Skeletal muscle cell (primary cell): ENCODE results near the gene CENPV.
"Not testable (repeated sequence)": the region's sequence is repeated elsewhere in the genome, so short reads cannot be mapped to it uniquely, and the experiment has no call there.

ENCODE experiments used
- DNase-seq: peaks from one replicate; pipeline ENCODE4 v3.0.0-alpha.2; 2010; ENCODE audit warnings: low read depth
- H3K4me3 ChIP-seq: 2 replicates; pipeline ENCODE4 v1.5.1; 2011; ENCODE audit warnings: low read depth, mild to moderate bottlenecking, control low read depth, low read length, moderate library complexity

Gene CENPV

GRCh38 chr17:16353317-16354174 lies at the start of gene CENPV:
Gene CENPV, minus strand, starts transcription at chr17:16353469. Its CDS starts 33 bp downstream, at chr17:16353436.
- DNase-seq = no peak
- H3K4me3 ChIP-seq = peak within 1 kb of the TSS; percentile 75

- no peak overlapping the region for H3K4me3 ChIP-seq
- no peak for DNase-seq
These were observed 45.3 kb upstream of the CENPV start for GRCh38 chr17:16398270-16399267.

- DNase-seq, H3K4me3 ChIP-seq: not testable (repeated sequence)
These were observed 43.4 kb upstream of the CENPV start for GRCh38 chr17:16396693-16397092.

- not testable (repeated sequence) for H3K4me3 ChIP-seq, DNase-seq
These were observed 42.6 kb upstream of the CENPV start for GRCh38 chr17:16395887-16396286.

GRCh38 chr17:16392491-16392890 lies 39.2 kb upstream of the CENPV start:
- DNase-seq, H3K4me3 ChIP-seq: not testable (repeated sequence)

GRCh38 chr17:16391451-16391850 lies 38.2 kb upstream of the CENPV start:
- no peak for DNase-seq
- no peak overlapping the region for H3K4me3 ChIP-seq

GRCh38 chr17:16386126-16386507 lies 32.8 kb upstream of the CENPV start:
- H3K4me3 ChIP-seq = not testable (repeated sequence)

GRCh38 chr17:16384557-16384956 lies 31.3 kb upstream of the CENPV start:
- no peak overlapping the region for H3K4me3 ChIP-seq
- no peak for DNase-seq

More at GRCh38 chr17:16386126-16386507, 32.8 kb upstream of the CENPV start:
- not testable (repeated sequence) for DNase-seq

- no peak overlapping the region for H3K4me3 ChIP-seq
- DNase-seq = no peak
These were observed 30.6 kb upstream of the CENPV start for GRCh38 chr17:16383772-16384287.

- no peak for DNase-seq
- no peak overlapping the region for H3K4me3 ChIP-seq
These were observed 29.9 kb upstream of the CENPV start for GRCh38 chr17:16383216-16383615.

- no peak for DNase-seq
- H3K4me3 ChIP-seq = peak overlapping the region; percentile 89
These were observed 28.2 kb upstream of the CENPV start for GRCh38 chr17:16381496-16381820.

- DNase-seq = peak; percentile 97
- peak within 1 kb of the TSS; percentile 89 for H3K4me3 ChIP-seq
These were observed 27.6 kb upstream of the CENPV start, which contains the start of gene UBB for GRCh38 chr17:16380640-16381495. Gene UBB, plus strand, starts transcription at chr17:16381091. Its CDS starts 817 bp downstream, at chr17:16381908.

GRCh38 chr17:16379654-16380053 lies 26.4 kb upstream of the CENPV start:
- DNase-seq = no peak
- no peak overlapping the region for H3K4me3 ChIP-seq

- H3K4me3 ChIP-seq = no peak overlapping the region
- no peak for DNase-seq
These were observed 25.5 kb upstream of the CENPV start for GRCh38 chr17:16378636-16379282.

- no peak overlapping the region for H3K4me3 ChIP-seq
- DNase-seq = no peak
These were observed 24.7 kb upstream of the CENPV start for GRCh38 chr17:16377941-16378341.

- peak; percentile 52 for DNase-seq
- H3K4me3 ChIP-seq = no peak overlapping the region
These were observed 21.1 kb upstream of the CENPV start for GRCh38 chr17:16374146-16374938.

- peak; percentile 77 for DNase-seq
- H3K4me3 ChIP-seq = no peak overlapping the region
These were observed 18.5 kb upstream of the CENPV start for GRCh38 chr17:16371742-16372141.

GRCh38 chr17:16364625-16365024 lies 11.4 kb upstream of the CENPV start:
- no peak overlapping the region for H3K4me3 ChIP-seq
- DNase-seq = no peak
